Measurements from ENCODE around the gene GNG4.

DNA sequence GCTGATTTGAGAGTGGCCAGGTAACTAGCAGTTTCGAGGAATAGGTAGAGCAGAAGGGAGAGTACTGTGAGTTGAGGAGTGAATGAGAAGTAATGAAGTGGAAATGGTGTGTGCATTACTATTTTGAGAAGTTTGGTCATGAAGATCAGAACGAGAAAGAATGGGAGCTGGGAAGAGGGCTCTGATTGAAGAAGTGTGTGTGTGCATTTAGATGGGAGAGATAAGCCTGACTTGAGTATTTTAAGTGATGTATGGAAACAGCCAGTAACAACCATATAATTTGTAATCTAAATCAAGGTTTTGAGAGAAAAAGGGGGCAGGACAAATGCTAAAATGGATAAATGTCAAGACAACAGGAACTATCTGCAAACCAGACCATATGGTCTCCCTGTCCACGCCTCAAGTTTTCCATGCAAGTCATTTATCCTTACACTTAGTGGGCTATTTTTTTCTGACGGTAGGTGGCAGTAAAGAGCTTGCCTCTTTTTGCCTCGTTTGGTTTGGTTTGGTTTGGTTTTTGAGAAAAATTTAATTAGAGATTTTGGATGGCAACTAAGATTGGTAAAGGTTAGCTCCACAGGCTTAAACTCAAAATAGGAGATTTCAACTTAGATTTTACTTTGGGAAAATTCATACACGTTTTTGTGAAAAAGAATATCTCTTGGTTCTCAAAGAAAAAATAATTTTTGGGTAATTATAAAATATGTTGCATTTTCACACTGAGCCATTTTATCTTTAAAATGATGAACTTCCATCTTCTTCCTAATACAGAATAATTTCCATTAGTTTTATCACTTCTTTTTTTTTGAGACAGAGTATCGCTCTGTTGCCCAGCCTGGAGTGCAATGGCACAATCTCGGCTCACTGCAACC lies 135.9 kb downstream of the GNG4 start:
- TF ChIP-seq, protein P1, sequence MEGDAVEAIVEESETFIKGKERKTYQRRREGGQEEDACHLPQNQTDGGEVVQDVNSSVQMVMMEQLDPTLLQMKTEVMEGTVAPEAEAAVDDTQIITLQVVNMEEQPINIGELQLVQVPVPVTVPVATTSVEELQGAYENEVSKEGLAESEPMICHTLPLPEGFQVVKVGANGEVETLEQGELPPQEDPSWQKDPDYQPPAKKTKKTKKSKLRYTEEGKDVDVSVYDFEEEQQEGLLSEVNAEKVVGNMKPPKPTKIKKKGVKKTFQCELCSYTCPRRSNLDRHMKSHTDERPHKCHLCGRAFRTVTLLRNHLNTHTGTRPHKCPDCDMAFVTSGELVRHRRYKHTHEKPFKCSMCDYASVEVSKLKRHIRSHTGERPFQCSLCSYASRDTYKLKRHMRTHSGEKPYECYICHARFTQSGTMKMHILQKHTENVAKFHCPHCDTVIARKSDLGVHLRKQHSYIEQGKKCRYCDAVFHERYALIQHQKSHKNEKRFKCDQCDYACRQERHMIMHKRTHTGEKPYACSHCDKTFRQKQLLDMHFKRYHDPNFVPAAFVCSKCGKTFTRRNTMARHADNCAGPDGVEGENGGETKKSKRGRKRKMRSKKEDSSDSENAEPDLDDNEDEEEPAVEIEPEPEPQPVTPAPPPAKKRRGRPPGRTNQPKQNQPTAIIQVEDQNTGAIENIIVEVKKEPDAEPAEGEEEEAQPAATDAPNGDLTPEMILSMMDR (IDR thresholded peaks at IDR 0.05; ENCODE audit: low read depth, low read length) = peak; percentile 96
- no peak for TF ChIP-seq EZH2phosphoT487 (IDR thresholded peaks at IDR 0.05; ENCODE audit: low read depth)

Measured in OCI-LY3 (cell line).